Stomach (tissue), 4 donors: ENCODE data around the gene BCL11B.

Experiments
- EP300 ChIP-seq: sonication (generic); formaldehyde crosslinking; IDR thresholded peaks from one replicate; pipeline ENCODE4 v1.6.1; 2017; ENCODE audit warnings: antibody characterized with exemption
- POLR2A ChIP-seq, 4 donors: fragments of 450-650 bp; IDR thresholded peaks; one replicate each; pipeline ENCODE4 v1.6.1; 2016; ENCODE audit warnings: antibody characterized with exemption in 4 of 4, control low read depth in 2 of 4, mild to moderate bottlenecking in 1 of 4, moderate library complexity in 1 of 4
- TF ChIP-seq, protein P1 (sequence below), 7 experiments: fragments of 450-650 bp in 4 of 7; fragments of 200-600 bp in 3 of 7; sonication (generic) in 3 of 7; IDR thresholded peaks; one replicate each; pipeline ENCODE4 v1.5.1; 2016 to 2019; ENCODE audit warnings: antibody characterized with exemption in 7 of 7, control low read depth in 2 of 7, mild to moderate bottlenecking in 1 of 7

DNA sequence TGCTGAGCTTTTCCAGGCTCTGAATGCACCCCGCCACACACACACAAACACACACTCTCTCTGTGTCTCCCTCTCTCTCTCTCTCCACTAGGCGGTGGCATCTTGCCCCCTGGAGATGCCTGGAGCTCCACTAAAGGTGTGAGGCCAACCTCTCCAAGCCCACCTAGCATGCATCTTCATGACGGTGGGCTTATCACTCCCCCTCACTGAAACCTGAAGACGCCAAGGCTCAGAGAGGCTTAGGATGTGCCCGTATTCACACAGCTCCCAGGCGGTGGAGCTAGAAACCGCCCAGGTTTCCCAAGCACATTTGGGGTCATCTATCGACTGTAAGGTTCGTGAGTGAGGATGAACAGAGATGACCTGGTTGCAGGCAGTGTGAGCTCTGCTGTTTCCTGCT lies 42.6 kb upstream of the BCL11B start:
- TF ChIP-seq, protein P1, sequence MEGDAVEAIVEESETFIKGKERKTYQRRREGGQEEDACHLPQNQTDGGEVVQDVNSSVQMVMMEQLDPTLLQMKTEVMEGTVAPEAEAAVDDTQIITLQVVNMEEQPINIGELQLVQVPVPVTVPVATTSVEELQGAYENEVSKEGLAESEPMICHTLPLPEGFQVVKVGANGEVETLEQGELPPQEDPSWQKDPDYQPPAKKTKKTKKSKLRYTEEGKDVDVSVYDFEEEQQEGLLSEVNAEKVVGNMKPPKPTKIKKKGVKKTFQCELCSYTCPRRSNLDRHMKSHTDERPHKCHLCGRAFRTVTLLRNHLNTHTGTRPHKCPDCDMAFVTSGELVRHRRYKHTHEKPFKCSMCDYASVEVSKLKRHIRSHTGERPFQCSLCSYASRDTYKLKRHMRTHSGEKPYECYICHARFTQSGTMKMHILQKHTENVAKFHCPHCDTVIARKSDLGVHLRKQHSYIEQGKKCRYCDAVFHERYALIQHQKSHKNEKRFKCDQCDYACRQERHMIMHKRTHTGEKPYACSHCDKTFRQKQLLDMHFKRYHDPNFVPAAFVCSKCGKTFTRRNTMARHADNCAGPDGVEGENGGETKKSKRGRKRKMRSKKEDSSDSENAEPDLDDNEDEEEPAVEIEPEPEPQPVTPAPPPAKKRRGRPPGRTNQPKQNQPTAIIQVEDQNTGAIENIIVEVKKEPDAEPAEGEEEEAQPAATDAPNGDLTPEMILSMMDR (IDR thresholded peaks at IDR 0.05), result no peak
- TF ChIP-seq POLR2A (IDR thresholded peaks at IDR 0.05), result no peak
- TF ChIP-seq EP300, result no peak
